ENCODE data around the gene AQP3. TPM values are rescaled to one million over a fixed set of nuclear protein-coding genes. Genes with fewer than 3 reads are reported as not detected.

AQP3 gene
- total and polyA plus RNA-seq, 2 of the 4 experiments (the other 2 are of a cell fraction), result 3.8 to 12.2 TPM

GRCh38 chr9:33465096-33465495, 17.7 kb upstream of the AQP3 start:
- no peak overlapping the region for H2BK20ac ChIP-seq (ENCODE audit: low read depth, low read length)
- no peak overlapping the region for H3K27ac ChIP-seq (ENCODE audit: insufficient read depth, low read length)
- no peak for TF ChIP-seq CHD1 (IDR thresholded peaks at IDR 0.05; ENCODE audit: low read depth, low read length)
- no peak for TF ChIP-seq RAD21 (IDR thresholded peaks at IDR 0.05; ENCODE audit: low read length)
- no peak for TF ChIP-seq ELK1 (IDR thresholded peaks at IDR 0.05; ENCODE audit: borderline replicate concordance, low read depth, low read length)
- no peak for TF ChIP-seq POLR2A (IDR thresholded peaks at IDR 0.05; ENCODE audit: low read depth, low read length)
- no peak for TF ChIP-seq RFX5 (IDR thresholded peaks at IDR 0.05; ENCODE audit: low read depth, low read length)
- TF ChIP-seq, protein P1, sequence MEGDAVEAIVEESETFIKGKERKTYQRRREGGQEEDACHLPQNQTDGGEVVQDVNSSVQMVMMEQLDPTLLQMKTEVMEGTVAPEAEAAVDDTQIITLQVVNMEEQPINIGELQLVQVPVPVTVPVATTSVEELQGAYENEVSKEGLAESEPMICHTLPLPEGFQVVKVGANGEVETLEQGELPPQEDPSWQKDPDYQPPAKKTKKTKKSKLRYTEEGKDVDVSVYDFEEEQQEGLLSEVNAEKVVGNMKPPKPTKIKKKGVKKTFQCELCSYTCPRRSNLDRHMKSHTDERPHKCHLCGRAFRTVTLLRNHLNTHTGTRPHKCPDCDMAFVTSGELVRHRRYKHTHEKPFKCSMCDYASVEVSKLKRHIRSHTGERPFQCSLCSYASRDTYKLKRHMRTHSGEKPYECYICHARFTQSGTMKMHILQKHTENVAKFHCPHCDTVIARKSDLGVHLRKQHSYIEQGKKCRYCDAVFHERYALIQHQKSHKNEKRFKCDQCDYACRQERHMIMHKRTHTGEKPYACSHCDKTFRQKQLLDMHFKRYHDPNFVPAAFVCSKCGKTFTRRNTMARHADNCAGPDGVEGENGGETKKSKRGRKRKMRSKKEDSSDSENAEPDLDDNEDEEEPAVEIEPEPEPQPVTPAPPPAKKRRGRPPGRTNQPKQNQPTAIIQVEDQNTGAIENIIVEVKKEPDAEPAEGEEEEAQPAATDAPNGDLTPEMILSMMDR (conservative IDR thresholded peaks at IDR 0.05; ENCODE audit: low read depth, low read length), result no peak
- no peak overlapping the region for H3K23ac ChIP-seq (ENCODE audit: low read depth, low read length)
- CTCF ChIA-PET, result no interaction called here
- no peak for DNase-seq
- no peak overlapping the region for H3K4me2 ChIP-seq (ENCODE audit: low read depth, low read length)
- in situ Hi-C loops (cut with MboI; ENCODE audit: low sequenced_read_pairs) (loop anchor here (5.0 kb wide), 2 partner anchors 93 to 173 kb away; partner anchors contain the start of gene NFX1), intact Hi-C loops (cut with micrococcal nuclease) (no loop called here), dilution Hi-C loops (cut with HindIII; ENCODE audit: low sequenced_read_pairs, unreplicated experiment) (loop anchor here (25.0 kb wide), 1 partner anchor 178 kb away; the partner anchor contains the start of gene NFX1)
- H2BK15ac ChIP-seq (ENCODE audit: low read depth, low read length), result no peak overlapping the region
- no peak overlapping the region for H3K4me3 ChIP-seq (ENCODE audit: insufficient read depth, low read depth, low read length)
- H3K36me3 ChIP-seq (ENCODE audit: control insufficient read depth, insufficient read depth, low read length), result peaks cover 92% of the 10 kb centered on the region
- no peaks in the 10 kb centered on the region for H3K9me3 ChIP-seq (ENCODE audit: control insufficient read depth, insufficient read depth, low read length)
- H2BK120ac ChIP-seq (ENCODE audit: low read depth, low read length), result no peak overlapping the region
- H3K9me1 ChIP-seq (ENCODE audit: insufficient read depth, low read length), result peaks cover 2% of the 10 kb centered on the region; the same call in 1 of the 2 replicates
- H3K9ac ChIP-seq (ENCODE audit: low read depth, low read length), result no peak overlapping the region
- H4K8ac ChIP-seq (ENCODE audit: low read depth in 2 of 2, low read length in 2 of 2), result no peak overlapping the region
- H3K4ac ChIP-seq (ENCODE audit: low read depth, low read length), result no peak overlapping the region
- no peak overlapping the region for H3K56ac ChIP-seq (ENCODE audit: extremely low read depth, insufficient read depth, low read length)
- H4K5ac ChIP-seq (ENCODE audit: low read depth, low read length), result no peak overlapping the region
- H4K20me1 ChIP-seq (ENCODE audit: insufficient read depth, low read length), result peaks cover 10% of the 10 kb centered on the region
- H3K4me1 ChIP-seq (ENCODE audit: control insufficient read depth, insufficient read depth, low read length), result no peaks in the 10 kb centered on the region
- POLR2A ChIA-PET (ENCODE audit: unreplicated experiment), result interaction anchor here (0.6 kb wide), 1 partner anchor 372 kb away, joined by 14 read pairs; no protein-coding TSS in a partner anchor
- H2AFZ ChIP-seq (replicated peaks; ENCODE audit: low read length, poor library complexity), result no peak overlapping the region
- no peak overlapping the region for H3K14ac ChIP-seq (replicated peaks; ENCODE audit: low read depth, low read length)
- H2AK9ac ChIP-seq (replicated peaks; ENCODE audit: low read depth, low read length, poor library complexity), result no peak overlapping the region
- 100% methylated on average over 2 of the region's 9 CpGs; no CpG with 5 or more reads in 1 of the 2 experiments for WGBS, 2 experiments (ENCODE audit: extremely low coverage in 2 of 2, insufficient read length in 1 of 2)
- no peak overlapping the region for H2BK5ac ChIP-seq (ENCODE audit: low read depth, low read length, poor library complexity, severe bottlenecking)
- H3K27me3 ChIP-seq (ENCODE audit: control insufficient read depth, insufficient read depth, low read length), result no peaks in the 10 kb centered on the region
- BruUV-seq (replicated peaks), result no TSS peak
- H4K91ac ChIP-seq (ENCODE audit: insufficient read depth, low read depth, low read length), result no peak overlapping the region
- H2AK5ac ChIP-seq (ENCODE audit: low read depth, low read length), result no peak overlapping the region
- no peak overlapping the region for H3K18ac ChIP-seq (ENCODE audit: low read depth, low read length)
- ATAC-seq (ENCODE audit: low read depth), result no peak
- H3K79me1 ChIP-seq (ENCODE audit: low read depth in 1 of 2, low read length in 2 of 2), result peaks cover 0 to 14% of the 10 kb centered on the region in 2 experiments; a peak in 1 of 4 replicates
